GM12865 (cell line): ENCODE results near the gene ARMC6.

Source experiments
- DNase-seq: peaks from one replicate; pipeline ENCODE4 v3.0.0; 2010; ENCODE audit warnings: low read depth
- H3K4me3 ChIP-seq: 2 replicates; pipeline ENCODE4 v1.5.1; 2011; ENCODE audit warnings: mild to moderate bottlenecking, low read depth, low read length, control low read depth
- TF ChIP-seq, protein P1 (sequence below): IDR thresholded peaks from 2 replicates; pipeline ENCODE4 v1.5.1; 2011; ENCODE audit warnings: low read length, control low read depth, low read depth, inconsistent platforms; ENCODE audit not compliant: insufficient read depth; ENCODE audit errors: missing control alignments

The ARMC6 gene

DNA sequence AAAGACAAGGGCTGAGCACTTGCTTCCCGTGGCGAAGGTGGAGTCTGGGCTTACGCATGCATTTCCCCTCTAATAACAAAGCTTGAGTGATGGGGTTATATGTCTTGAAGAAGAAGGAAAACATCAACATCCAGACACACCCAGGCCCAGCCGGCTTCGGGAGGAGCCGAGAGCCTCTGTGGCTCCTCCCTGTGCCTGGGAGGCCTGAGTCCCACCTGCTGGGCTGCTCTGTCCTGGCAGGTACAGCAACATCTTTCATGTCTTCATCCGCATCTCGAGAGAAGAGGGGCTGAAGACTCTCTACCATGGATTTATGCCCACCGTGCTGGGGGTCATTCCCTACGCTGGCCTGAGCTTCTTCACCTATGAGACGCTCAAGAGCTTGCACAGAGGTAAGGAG lies 74.3 kb downstream of the ARMC6 start:
- no peak overlapping the region for H3K4me3 ChIP-seq
- DNase-seq, result no peak
- TF ChIP-seq, protein P1, sequence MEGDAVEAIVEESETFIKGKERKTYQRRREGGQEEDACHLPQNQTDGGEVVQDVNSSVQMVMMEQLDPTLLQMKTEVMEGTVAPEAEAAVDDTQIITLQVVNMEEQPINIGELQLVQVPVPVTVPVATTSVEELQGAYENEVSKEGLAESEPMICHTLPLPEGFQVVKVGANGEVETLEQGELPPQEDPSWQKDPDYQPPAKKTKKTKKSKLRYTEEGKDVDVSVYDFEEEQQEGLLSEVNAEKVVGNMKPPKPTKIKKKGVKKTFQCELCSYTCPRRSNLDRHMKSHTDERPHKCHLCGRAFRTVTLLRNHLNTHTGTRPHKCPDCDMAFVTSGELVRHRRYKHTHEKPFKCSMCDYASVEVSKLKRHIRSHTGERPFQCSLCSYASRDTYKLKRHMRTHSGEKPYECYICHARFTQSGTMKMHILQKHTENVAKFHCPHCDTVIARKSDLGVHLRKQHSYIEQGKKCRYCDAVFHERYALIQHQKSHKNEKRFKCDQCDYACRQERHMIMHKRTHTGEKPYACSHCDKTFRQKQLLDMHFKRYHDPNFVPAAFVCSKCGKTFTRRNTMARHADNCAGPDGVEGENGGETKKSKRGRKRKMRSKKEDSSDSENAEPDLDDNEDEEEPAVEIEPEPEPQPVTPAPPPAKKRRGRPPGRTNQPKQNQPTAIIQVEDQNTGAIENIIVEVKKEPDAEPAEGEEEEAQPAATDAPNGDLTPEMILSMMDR, result no peak
